Measurements from ENCODE around the gene ABLIM1.

ABLIM1 gene

DNA sequence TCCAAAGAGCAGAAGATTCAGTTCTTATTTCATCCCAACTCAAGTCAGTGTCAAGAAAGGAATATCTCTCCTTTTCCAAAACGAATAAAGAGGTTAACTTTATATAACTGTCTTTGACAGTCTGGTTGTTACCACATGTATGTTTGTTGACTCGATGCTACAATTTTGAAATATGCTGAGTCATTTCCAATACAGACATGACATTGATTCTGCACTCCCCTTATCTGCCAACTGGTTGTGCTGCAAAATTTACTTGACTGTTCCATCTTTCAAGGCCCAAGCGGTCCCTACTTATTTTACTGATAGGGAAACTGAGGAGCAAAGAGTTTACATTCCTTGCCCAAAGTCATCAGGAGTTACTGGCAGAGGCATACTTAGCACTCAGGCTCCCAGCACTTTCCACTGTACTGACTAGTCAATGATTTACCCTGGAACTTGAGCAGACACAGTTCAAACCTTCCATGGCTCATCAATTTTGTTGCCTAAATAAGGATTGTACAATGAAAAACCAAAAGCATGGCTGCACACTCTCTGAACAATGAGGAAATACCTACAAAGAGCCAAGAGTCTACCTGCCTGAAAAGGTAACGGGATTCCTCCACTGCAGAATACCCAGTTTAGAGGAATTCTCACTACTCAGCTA lies 52.8 kb downstream of the ABLIM1 start:
- DNase-seq (ENCODE audit: extremely low spot score), result no peak
- POLR2A ChIA-PET, result no interaction called here
- CTCF ChIA-PET, result no interaction called here
- TF ChIP-seq HDGF (IDR thresholded peaks at IDR 0.05; ENCODE audit: borderline replicate concordance) (no peak), ARNT (IDR thresholded peaks at IDR 0.05) (no peak), BHLHE40 (IDR thresholded peaks at IDR 0.05; ENCODE audit: borderline replicate concordance) (no peak), CTBP1 (IDR thresholded peaks at IDR 0.05; ENCODE audit: borderline replicate concordance) (no peak), ELF4 (IDR thresholded peaks at IDR 0.05) (no peak), SUZ12 (IDR thresholded peaks at IDR 0.05) (no peak), ZNF384 (IDR thresholded peaks at IDR 0.05) (no peak), TARDBP (IDR thresholded peaks at IDR 0.05) (no peak), FOXM1 (IDR thresholded peaks at IDR 0.05; ENCODE audit: borderline replicate concordance) (no peak), L3MBTL2 (conservative IDR thresholded peaks at IDR 0.05) (no peak), SP1 (IDR thresholded peaks at IDR 0.05) (no peak), FOXA1 (IDR thresholded peaks at IDR 0.05) (no peak), NFRKB (IDR thresholded peaks at IDR 0.05) (no peak), LEF1 (IDR thresholded peaks at IDR 0.05; ENCODE audit: borderline replicate concordance) (no peak), FOXK2 (IDR thresholded peaks at IDR 0.05) (no peak)
- TF ChIP-seq, protein P1, sequence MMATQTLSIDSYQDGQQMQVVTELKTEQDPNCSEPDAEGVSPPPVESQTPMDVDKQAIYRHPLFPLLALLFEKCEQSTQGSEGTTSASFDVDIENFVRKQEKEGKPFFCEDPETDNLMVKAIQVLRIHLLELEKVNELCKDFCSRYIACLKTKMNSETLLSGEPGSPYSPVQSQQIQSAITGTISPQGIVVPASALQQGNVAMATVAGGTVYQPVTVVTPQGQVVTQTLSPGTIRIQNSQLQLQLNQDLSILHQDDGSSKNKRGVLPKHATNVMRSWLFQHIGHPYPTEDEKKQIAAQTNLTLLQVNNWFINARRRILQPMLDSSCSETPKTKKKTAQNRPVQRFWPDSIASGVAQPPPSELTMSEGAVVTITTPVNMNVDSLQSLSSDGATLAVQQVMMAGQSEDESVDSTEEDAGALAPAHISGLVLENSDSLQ (IDR thresholded peaks at IDR 0.05), result no peak

DNA sequence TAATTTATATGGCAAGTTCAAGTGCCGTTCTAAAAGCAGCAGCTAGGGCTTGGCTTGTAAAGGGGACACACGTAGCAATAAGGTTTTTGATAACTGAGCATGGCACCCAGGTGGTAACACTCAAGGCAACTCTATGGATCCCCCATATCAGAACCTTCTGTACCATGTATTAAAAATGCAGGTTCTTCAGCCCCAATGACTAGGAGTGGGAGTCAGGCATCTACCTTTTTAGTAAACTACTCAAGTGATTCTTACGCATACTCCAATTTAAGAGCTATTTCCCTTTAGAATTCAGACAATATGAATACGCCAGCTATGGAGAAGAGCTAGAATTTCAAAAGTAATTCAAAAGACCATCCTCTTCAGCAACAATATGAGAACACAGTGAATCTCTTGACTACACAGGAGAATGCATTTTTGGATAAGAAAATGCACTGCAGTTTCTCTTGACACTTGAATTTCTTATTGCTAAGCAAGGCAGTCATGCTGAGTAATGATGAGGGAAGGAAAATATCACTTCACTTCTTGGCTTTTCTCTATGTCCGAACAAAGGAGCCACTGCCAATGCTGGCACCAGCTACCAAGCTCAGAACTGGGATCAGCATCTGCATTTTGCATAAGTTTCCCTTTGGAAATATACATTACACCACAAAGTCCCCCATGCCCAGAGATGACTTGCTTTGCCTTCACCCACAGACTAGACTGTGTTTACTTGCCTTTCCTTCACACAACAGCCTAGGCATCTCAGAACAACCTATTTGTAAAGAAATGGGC lies 53.5 kb downstream of the ABLIM1 start:
- no peak for DNase-seq (ENCODE audit: extremely low spot score)
- ChIA-PET POLR2A (interaction anchor here (0.7 to 1.1 kb wide), 2 partner anchors 27 to 46 kb away, joined by 3 read pairs; no protein-coding TSS in a partner anchor), CTCF (interaction anchor here (0.7 to 1.2 kb wide), 2 partner anchors 10 to 76 kb away, joined by 3 to 6 read pairs; no protein-coding TSS in a partner anchor)
- no peak for TF ChIP-seq SP1 (IDR thresholded peaks at IDR 0.05)
- no peak for TF ChIP-seq ELF4 (IDR thresholded peaks at IDR 0.05)
- no peak for TF ChIP-seq BHLHE40 (IDR thresholded peaks at IDR 0.05; ENCODE audit: borderline replicate concordance)
- TF ChIP-seq HDGF (IDR thresholded peaks at IDR 0.05; ENCODE audit: borderline replicate concordance), result no peak
- TF ChIP-seq, protein P1 (IDR thresholded peaks at IDR 0.05), result no peak
- no peak for TF ChIP-seq CTBP1 (IDR thresholded peaks at IDR 0.05; ENCODE audit: borderline replicate concordance)
- TF ChIP-seq LEF1 (IDR thresholded peaks at IDR 0.05; ENCODE audit: borderline replicate concordance), result no peak
- TF ChIP-seq FOXA1 (IDR thresholded peaks at IDR 0.05), result no peak
- no peak for TF ChIP-seq ZNF384 (IDR thresholded peaks at IDR 0.05)
- no peak for TF ChIP-seq SUZ12 (IDR thresholded peaks at IDR 0.05)
- TF ChIP-seq FOXM1 (IDR thresholded peaks at IDR 0.05; ENCODE audit: borderline replicate concordance), result no peak
- TF ChIP-seq NFRKB (IDR thresholded peaks at IDR 0.05), result no peak
- TF ChIP-seq FOXK2 (IDR thresholded peaks at IDR 0.05), result no peak

DNA sequence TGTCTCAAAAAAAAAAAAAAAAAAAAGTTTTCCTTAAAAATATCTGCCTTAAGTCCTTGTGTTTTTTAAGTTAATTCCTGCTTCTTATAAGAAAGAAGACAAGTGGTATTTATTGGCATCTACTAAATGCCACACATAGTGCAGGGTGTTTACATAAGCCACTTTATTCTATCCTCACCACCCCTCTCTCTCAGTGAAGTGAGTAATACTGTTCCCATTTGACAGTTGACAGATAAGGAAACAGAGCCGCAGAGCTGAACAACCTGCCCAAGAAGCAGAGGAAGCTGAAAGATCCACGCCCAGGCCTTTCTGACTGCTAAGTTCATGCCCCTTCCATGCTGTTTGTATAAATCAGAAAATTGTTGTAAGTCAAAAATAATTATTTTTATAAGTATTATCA lies 54.1 kb downstream of the ABLIM1 start:
- POLR2A ChIA-PET, result interaction anchor here (1.1 kb wide), 1 partner anchor 47 kb away, joined by 3 read pairs; no protein-coding TSS in a partner anchor
- no peak for DNase-seq (ENCODE audit: extremely low spot score)
- CTCF ChIA-PET, result interaction anchor here (0.7 to 1.2 kb wide), 2 partner anchors 10 to 76 kb away, joined by 3 to 6 read pairs; no protein-coding TSS in a partner anchor
- TF ChIP-seq FOXA1 (IDR thresholded peaks at IDR 0.05) (no peak), TARDBP (IDR thresholded peaks at IDR 0.05) (no peak), L3MBTL2 (conservative IDR thresholded peaks at IDR 0.05) (no peak), LEF1 (IDR thresholded peaks at IDR 0.05; ENCODE audit: borderline replicate concordance) (no peak), ARNT (IDR thresholded peaks at IDR 0.05) (no peak), ZNF384 (IDR thresholded peaks at IDR 0.05) (no peak), ELF4 (IDR thresholded peaks at IDR 0.05) (no peak), FOXK2 (IDR thresholded peaks at IDR 0.05) (no peak), HDGF (IDR thresholded peaks at IDR 0.05; ENCODE audit: borderline replicate concordance) (no peak), SUZ12 (IDR thresholded peaks at IDR 0.05) (no peak), BHLHE40 (IDR thresholded peaks at IDR 0.05; ENCODE audit: borderline replicate concordance) (no peak), CTBP1 (IDR thresholded peaks at IDR 0.05; ENCODE audit: borderline replicate concordance) (no peak), FOXM1 (IDR thresholded peaks at IDR 0.05; ENCODE audit: borderline replicate concordance) (no peak)
- TF ChIP-seq, protein P1 (IDR thresholded peaks at IDR 0.05), result no peak

DNA sequence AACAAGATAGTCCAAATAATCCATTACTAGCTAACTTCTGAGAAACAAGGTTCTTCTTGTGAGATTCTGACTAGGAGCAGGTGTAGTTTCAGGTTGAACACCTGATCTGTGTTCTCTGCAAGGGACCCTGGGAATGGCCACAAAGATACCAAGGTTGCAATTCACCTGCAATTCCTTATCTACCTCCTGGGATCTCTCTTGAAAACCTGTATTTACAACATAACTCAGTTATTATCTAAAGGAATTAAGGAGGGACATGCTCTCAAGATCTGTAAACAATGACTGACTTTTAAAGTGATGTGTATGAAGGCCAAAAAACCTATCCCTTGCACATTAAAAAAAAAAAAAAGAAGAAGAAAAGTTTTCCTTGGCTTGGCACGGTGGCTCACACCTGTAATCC lies 54.8 kb downstream of the ABLIM1 start:
- ChIA-PET POLR2A (interaction anchor here (0.6 kb wide), 1 partner anchor 23 kb away, joined by 3 read pairs; no protein-coding TSS in a partner anchor), CTCF (interaction anchor here (1.2 kb wide), 1 partner anchor 9 kb away, joined by 3 read pairs; no protein-coding TSS in a partner anchor)
- no peak for DNase-seq (ENCODE audit: extremely low spot score)
- TF ChIP-seq FOXM1 (IDR thresholded peaks at IDR 0.05; ENCODE audit: borderline replicate concordance) (no peak), SP1 (IDR thresholded peaks at IDR 0.05) (no peak), SUZ12 (IDR thresholded peaks at IDR 0.05) (no peak), LEF1 (IDR thresholded peaks at IDR 0.05; ENCODE audit: borderline replicate concordance) (no peak), BHLHE40 (IDR thresholded peaks at IDR 0.05; ENCODE audit: borderline replicate concordance) (no peak), CTBP1 (IDR thresholded peaks at IDR 0.05; ENCODE audit: borderline replicate concordance) (no peak), L3MBTL2 (conservative IDR thresholded peaks at IDR 0.05) (no peak), TARDBP (IDR thresholded peaks at IDR 0.05) (no peak), HDGF (IDR thresholded peaks at IDR 0.05; ENCODE audit: borderline replicate concordance) (no peak)
- TF ChIP-seq, protein P1 (IDR thresholded peaks at IDR 0.05), result no peak

Measured in HEK293T (cell line).